ENCODE data around the gene EXOC6B.

EXOC6B gene

DNA sequence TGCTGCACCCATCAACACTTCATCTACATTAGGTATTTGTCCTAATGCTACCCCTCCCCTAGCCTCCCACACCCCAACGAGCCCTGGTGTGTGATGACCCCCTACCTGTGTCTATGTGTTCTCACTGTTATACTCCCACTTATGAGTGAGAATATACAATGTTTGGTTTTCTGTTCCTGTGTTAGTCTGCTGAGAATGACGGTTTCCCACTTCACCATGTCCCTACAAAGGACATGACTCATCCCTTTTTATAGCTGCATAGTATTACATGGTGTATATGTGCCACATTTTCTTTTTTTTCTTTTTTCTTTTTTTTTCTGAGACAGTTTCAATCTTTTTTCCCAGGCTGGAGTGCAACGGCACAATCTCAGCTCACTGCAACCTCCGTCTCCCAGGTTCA lies 394.1 kb downstream of the EXOC6B start:
- no peak overlapping the region for H3K27ac ChIP-seq (ENCODE audit: extremely low read depth, low read depth, low read length)
- no peak overlapping the region for H3K4me3 ChIP-seq (ENCODE audit: low read depth, low read length)
- CTCF ChIA-PET, result no interaction called here
- TF ChIP-seq HOXD13 (CRISPR knock-in tag; IDR thresholded peaks at IDR 0.05; ENCODE audit: borderline replicate concordance), result no peak
- no peak for TF ChIP-seq ZNF707 (tag by site-specific recombination; IDR thresholded peaks at IDR 0.05)
- TF ChIP-seq GLIS2 (tag by site-specific recombination; IDR thresholded peaks at IDR 0.05), result no peak
- TF ChIP-seq, protein P1, sequence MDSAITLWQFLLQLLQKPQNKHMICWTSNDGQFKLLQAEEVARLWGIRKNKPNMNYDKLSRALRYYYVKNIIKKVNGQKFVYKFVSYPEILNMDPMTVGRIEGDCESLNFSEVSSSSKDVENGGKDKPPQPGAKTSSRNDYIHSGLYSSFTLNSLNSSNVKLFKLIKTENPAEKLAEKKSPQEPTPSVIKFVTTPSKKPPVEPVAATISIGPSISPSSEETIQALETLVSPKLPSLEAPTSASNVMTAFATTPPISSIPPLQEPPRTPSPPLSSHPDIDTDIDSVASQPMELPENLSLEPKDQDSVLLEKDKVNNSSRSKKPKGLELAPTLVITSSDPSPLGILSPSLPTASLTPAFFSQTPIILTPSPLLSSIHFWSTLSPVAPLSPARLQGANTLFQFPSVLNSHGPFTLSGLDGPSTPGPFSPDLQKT (IDR thresholded peaks at IDR 0.05; ENCODE audit: borderline replicate concordance, low read depth, low read length), result no peak
- POLR2A ChIA-PET, result no interaction called here
- H3K36me3 ChIP-seq (ENCODE audit: control insufficient read depth in 2 of 2, insufficient read depth in 1 of 2, low read length in 2 of 2), result no peaks in the 10 kb centered on the region
- H3K4me1 ChIP-seq (ENCODE audit: control insufficient read depth, insufficient read depth, low read length), result no peaks in the 10 kb centered on the region
- no peaks in the 10 kb centered on the region for H3K9me3 ChIP-seq (ENCODE audit: control insufficient read depth, insufficient read depth, low read depth, low read length)

- no peaks in the 10 kb centered on the region for H3K9me3 ChIP-seq (ENCODE audit: control insufficient read depth, insufficient read depth, low read depth, low read length)
- CTCF ChIA-PET, result no interaction called here
- no peaks in the 10 kb centered on the region for H3K4me1 ChIP-seq (ENCODE audit: control insufficient read depth, insufficient read depth, low read length)
- no peaks in the 10 kb centered on the region for H3K36me3 ChIP-seq (ENCODE audit: control insufficient read depth in 2 of 2, insufficient read depth in 1 of 2, low read length in 2 of 2)
- H3K4me3 ChIP-seq (ENCODE audit: low read depth, low read length), result no peak overlapping the region
- POLR2A ChIA-PET, result no interaction called here
- TF ChIP-seq ZNF596 (tag by site-specific recombination; IDR thresholded peaks at IDR 0.05) (no peak), ZNF10 (tag by site-specific recombination; IDR thresholded peaks at IDR 0.05) (no peak), ZSCAN23 (tag by site-specific recombination; IDR thresholded peaks at IDR 0.05) (no peak), KLF9 (tag by site-specific recombination; IDR thresholded peaks at IDR 0.05; ENCODE audit: low read depth) (no peak), ZNF324 (tag by site-specific recombination; IDR thresholded peaks at IDR 0.05) (no peak), ZNF335 (tag by site-specific recombination; conservative IDR thresholded peaks at IDR 0.05) (no peak), ZNF239 (tag by site-specific recombination; IDR thresholded peaks at IDR 0.05) (no peak), HIC1 (tag by site-specific recombination; IDR thresholded peaks at IDR 0.05) (no peak), MZF1 (tag by site-specific recombination; IDR thresholded peaks at IDR 0.05; ENCODE audit: borderline replicate concordance) (no peak), ZNF19 (tag by site-specific recombination; IDR thresholded peaks at IDR 0.05; ENCODE audit: low read depth) (no peak), ZNF169 (tag by site-specific recombination; IDR thresholded peaks at IDR 0.05) (no peak), ZNF211 (tag by site-specific recombination; IDR thresholded peaks at IDR 0.05; ENCODE audit: low read depth) (no peak), TSHZ1 (tag by site-specific recombination; IDR thresholded peaks at IDR 0.05; ENCODE audit: borderline replicate concordance) (no peak), ZBTB1 (tag by site-specific recombination; IDR thresholded peaks at IDR 0.05) (no peak)
- TF ChIP-seq, protein P2, sequence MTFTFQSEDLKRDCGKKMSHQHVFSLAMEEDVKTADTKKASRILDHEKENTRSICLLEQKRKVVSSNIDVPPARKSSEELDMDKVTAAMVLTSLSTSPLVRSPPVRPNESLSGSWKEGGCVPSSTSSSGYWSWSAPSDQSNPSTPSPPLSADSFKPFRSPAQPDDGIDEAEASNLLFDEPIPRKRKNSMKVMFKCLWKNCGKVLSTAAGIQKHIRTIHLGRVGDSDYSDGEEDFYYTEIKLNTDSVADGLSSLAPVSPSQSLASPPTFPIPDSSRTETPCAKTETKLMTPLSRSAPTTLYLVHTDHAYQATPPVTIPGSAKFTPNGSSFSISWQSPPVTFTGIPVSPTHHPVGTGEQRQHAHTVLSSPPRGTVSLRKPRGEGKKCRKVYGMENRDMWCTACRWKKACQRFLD (tag by site-specific recombination; IDR thresholded peaks at IDR 0.05), result no peak
- TF ChIP-seq, protein P3, sequence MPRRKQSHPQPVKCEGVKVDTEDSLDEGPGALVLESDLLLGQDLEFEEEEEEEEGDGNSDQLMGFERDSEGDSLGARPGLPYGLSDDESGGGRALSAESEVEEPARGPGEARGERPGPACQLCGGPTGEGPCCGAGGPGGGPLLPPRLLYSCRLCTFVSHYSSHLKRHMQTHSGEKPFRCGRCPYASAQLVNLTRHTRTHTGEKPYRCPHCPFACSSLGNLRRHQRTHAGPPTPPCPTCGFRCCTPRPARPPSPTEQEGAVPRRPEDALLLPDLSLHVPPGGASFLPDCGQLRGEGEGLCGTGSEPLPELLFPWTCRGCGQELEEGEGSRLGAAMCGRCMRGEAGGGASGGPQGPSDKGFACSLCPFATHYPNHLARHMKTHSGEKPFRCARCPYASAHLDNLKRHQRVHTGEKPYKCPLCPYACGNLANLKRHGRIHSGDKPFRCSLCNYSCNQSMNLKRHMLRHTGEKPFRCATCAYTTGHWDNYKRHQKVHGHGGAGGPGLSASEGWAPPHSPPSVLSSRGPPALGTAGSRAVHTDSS (tag by site-specific recombination; IDR thresholded peaks at IDR 0.05), result no peak
- TF ChIP-seq, protein P4, sequence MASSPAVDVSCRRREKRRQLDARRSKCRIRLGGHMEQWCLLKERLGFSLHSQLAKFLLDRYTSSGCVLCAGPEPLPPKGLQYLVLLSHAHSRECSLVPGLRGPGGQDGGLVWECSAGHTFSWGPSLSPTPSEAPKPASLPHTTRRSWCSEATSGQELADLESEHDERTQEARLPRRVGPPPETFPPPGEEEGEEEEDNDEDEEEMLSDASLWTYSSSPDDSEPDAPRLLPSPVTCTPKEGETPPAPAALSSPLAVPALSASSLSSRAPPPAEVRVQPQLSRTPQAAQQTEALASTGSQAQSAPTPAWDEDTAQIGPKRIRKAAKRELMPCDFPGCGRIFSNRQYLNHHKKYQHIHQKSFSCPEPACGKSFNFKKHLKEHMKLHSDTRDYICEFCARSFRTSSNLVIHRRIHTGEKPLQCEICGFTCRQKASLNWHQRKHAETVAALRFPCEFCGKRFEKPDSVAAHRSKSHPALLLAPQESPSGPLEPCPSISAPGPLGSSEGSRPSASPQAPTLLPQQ (tag by site-specific recombination; IDR thresholded peaks at IDR 0.05), result no peak
- no peak overlapping the region for H3K27ac ChIP-seq (ENCODE audit: extremely low read depth, low read depth, low read length)
These were observed 398.6 kb downstream of the EXOC6B start for GRCh38 chr2:72427022-72427861.
